ENCODE data around the gene GCFC2.

The GCFC2 gene

GRCh38 chr2:75634945-75635344 lies 75.8 kb downstream of the GCFC2 start:
- Histone ChIP-seq H3K27me3 (no peaks in the 10 kb centered on the region), H3K27ac (no peak overlapping the region), H3K4me2 (no peak overlapping the region), H3K4me1 (no peaks in the 10 kb centered on the region), H3K36me3 (no peaks in the 10 kb centered on the region), H4K20me1 (no peaks in the 10 kb centered on the region), H3K9ac (no peak overlapping the region), H3K9me3 (no peaks in the 10 kb centered on the region), H3K4me3 (no peak overlapping the region)
- no peak for TF ChIP-seq Cebpa-rat (IDR thresholded peaks at IDR 0.05)

GRCh38 chr2:75633620-75634019 lies 77.1 kb downstream of the GCFC2 start:
- Histone ChIP-seq H3K9ac (no peak overlapping the region), H3K4me3 (no peak overlapping the region), H3K27me3 (no peaks in the 10 kb centered on the region), H4K20me1 (no peaks in the 10 kb centered on the region), H3K4me2 (no peak overlapping the region), H3K27ac (no peak overlapping the region), H3K9me3 (no peaks in the 10 kb centered on the region), H3K4me1 (no peaks in the 10 kb centered on the region), H3K36me3 (no peaks in the 10 kb centered on the region)
- TF ChIP-seq Cebpa-rat (IDR thresholded peaks at IDR 0.05), result no peak

- Histone ChIP-seq H4K20me1 (no peaks in the 10 kb centered on the region), H3K4me1 (no peaks in the 10 kb centered on the region), H3K36me3 (no peaks in the 10 kb centered on the region), H3K9ac (no peak overlapping the region), H3K4me2 (no peak overlapping the region), H3K27ac (no peak overlapping the region), H3K9me3 (no peaks in the 10 kb centered on the region), H3K4me3 (no peak overlapping the region), H3K27me3 (no peaks in the 10 kb centered on the region)
- no peak for TF ChIP-seq Cebpa-rat (IDR thresholded peaks at IDR 0.05)
Measured at GRCh38 chr2:75632813-75633212, 77.9 kb downstream of the GCFC2 start.

- no peaks in the 10 kb centered on the region for H4K20me1 ChIP-seq
- H3K4me1 ChIP-seq, result no peaks in the 10 kb centered on the region
- no peaks in the 10 kb centered on the region for H3K36me3 ChIP-seq
- no peak for TF ChIP-seq Cebpa-rat (IDR thresholded peaks at IDR 0.05)
- no peak overlapping the region for H3K4me2 ChIP-seq
- H3K9ac ChIP-seq, result no peak overlapping the region
- no peak overlapping the region for H3K27ac ChIP-seq
- no peaks in the 10 kb centered on the region for H3K27me3 ChIP-seq
- H3K9me3 ChIP-seq, result no peaks in the 10 kb centered on the region
- H3K4me3 ChIP-seq, result no peak overlapping the region
Measured at GRCh38 chr2:75632091-75632701, 78.5 kb downstream of the GCFC2 start.

- Histone ChIP-seq H3K9ac (no peak overlapping the region), H3K27me3 (no peaks in the 10 kb centered on the region), H3K36me3 (no peaks in the 10 kb centered on the region), H4K20me1 (no peaks in the 10 kb centered on the region), H3K4me3 (no peak overlapping the region), H3K4me1 (no peaks in the 10 kb centered on the region), H3K27ac (no peak overlapping the region), H3K4me2 (no peak overlapping the region), H3K9me3 (no peaks in the 10 kb centered on the region)
- no peak for TF ChIP-seq Cebpa-rat (IDR thresholded peaks at IDR 0.05)
Measured at GRCh38 chr2:75627902-75628504, 82.7 kb downstream of the GCFC2 start.

GRCh38 chr2:75622929-75623328 lies 87.8 kb downstream of the GCFC2 start:
- H3K9ac ChIP-seq, result no peak overlapping the region
- H4K20me1 ChIP-seq, result no peaks in the 10 kb centered on the region
- H3K4me2 ChIP-seq, result no peak overlapping the region
- no peak for TF ChIP-seq Cebpa-rat (IDR thresholded peaks at IDR 0.05)
- H3K27ac ChIP-seq, result no peak overlapping the region
- H3K27me3 ChIP-seq, result no peaks in the 10 kb centered on the region
- H3K4me1 ChIP-seq, result no peaks in the 10 kb centered on the region
- no peaks in the 10 kb centered on the region for H3K9me3 ChIP-seq
- H3K4me3 ChIP-seq, result no peak overlapping the region
- no peaks in the 10 kb centered on the region for H3K36me3 ChIP-seq

GRCh38 chr2:75622500-75622899 lies 88.2 kb downstream of the GCFC2 start:
- Histone ChIP-seq H3K9me3 (no peaks in the 10 kb centered on the region), H3K27me3 (no peaks in the 10 kb centered on the region), H3K36me3 (no peaks in the 10 kb centered on the region), H3K27ac (no peak overlapping the region), H3K9ac (no peak overlapping the region), H4K20me1 (no peaks in the 10 kb centered on the region), H3K4me2 (no peak overlapping the region), H3K4me3 (no peak overlapping the region), H3K4me1 (no peaks in the 10 kb centered on the region)
- no peak for TF ChIP-seq Cebpa-rat (IDR thresholded peaks at IDR 0.05)

GRCh38 chr2:75621228-75621627 lies 89.5 kb downstream of the GCFC2 start:
- no peaks in the 10 kb centered on the region for H3K36me3 ChIP-seq

GRCh38 chr2:75619956-75620740 lies 90.6 kb downstream of the GCFC2 start:
- Histone ChIP-seq H3K36me3 (no peaks in the 10 kb centered on the region), H3K9me3 (no peaks in the 10 kb centered on the region), H4K20me1 (no peaks in the 10 kb centered on the region), H3K9ac (no peak overlapping the region), H3K27ac (no peak overlapping the region), H3K27me3 (no peaks in the 10 kb centered on the region), H3K4me2 (no peak overlapping the region), H3K4me1 (no peaks in the 10 kb centered on the region), H3K4me3 (no peak overlapping the region)
- TF ChIP-seq Cebpa-rat (IDR thresholded peaks at IDR 0.05), result no peak

More at GRCh38 chr2:75621228-75621627, 89.5 kb downstream of the GCFC2 start:
- no peaks in the 10 kb centered on the region for H3K4me1 ChIP-seq
- H3K4me2 ChIP-seq, result no peak overlapping the region
- no peaks in the 10 kb centered on the region for H4K20me1 ChIP-seq
- no peaks in the 10 kb centered on the region for H3K27me3 ChIP-seq
- TF ChIP-seq Cebpa-rat (IDR thresholded peaks at IDR 0.05), result no peak
- no peak overlapping the region for H3K4me3 ChIP-seq
- no peak overlapping the region for H3K9ac ChIP-seq
- no peaks in the 10 kb centered on the region for H3K9me3 ChIP-seq
- no peak overlapping the region for H3K27ac ChIP-seq

- Histone ChIP-seq H3K9me3 (no peaks in the 10 kb centered on the region), H4K20me1 (no peaks in the 10 kb centered on the region), H3K4me2 (no peak overlapping the region), H3K4me3 (no peak overlapping the region), H3K27me3 (no peaks in the 10 kb centered on the region), H3K27ac (no peak overlapping the region), H3K4me1 (no peaks in the 10 kb centered on the region), H3K9ac (no peak overlapping the region), H3K36me3 (no peaks in the 10 kb centered on the region)
- no peak for TF ChIP-seq Cebpa-rat (IDR thresholded peaks at IDR 0.05)
Measured at GRCh38 chr2:75616933-75617332, 93.8 kb downstream of the GCFC2 start.

All from BLaER1 (cell line).